ENCODE measurements around the gene SLC2A13. TPM values are rescaled to one million over a fixed set of nuclear protein-coding genes. Genes with fewer than 3 reads are reported as not detected.

Gene SLC2A13
- total RNA-seq, 4 donors from 2014 or later, result 9.1 to 63.4 (median 33.1) TPM

GRCh38 chr12:39868328-39868725 lies 237.6 kb downstream of the SLC2A13 start:
- Histone ChIP-seq H3K36me3 (no peaks in the 10 kb centered on the region), H3K4me1 (no peaks in the 10 kb centered on the region), H3K4me3 (no peak overlapping the region), H3K27ac (no peak overlapping the region), H3K9me3 (no peaks in the 10 kb centered on the region), H3K27me3 (no peaks in the 10 kb centered on the region)
- no peak for TF ChIP-seq CTCF (IDR thresholded peaks at IDR 0.05)
- no peak for TF ChIP-seq POLR2A (IDR thresholded peaks at IDR 0.05)
- DNase-seq, result no peak

- DNase-seq, result no peak
- Histone ChIP-seq H3K27me3 (no peaks in the 10 kb centered on the region), H3K4me1 (no peaks in the 10 kb centered on the region), H3K36me3 (peaks cover 0 to 3% (median 0%) of the 10 kb centered on the region in 3 donors), H3K9me3 (no peaks in the 10 kb centered on the region), H3K4me3 (no peak overlapping the region), H3K27ac (no peak overlapping the region)
- TF ChIP-seq POLR2A (IDR thresholded peaks at IDR 0.05), result no peak
- TF ChIP-seq CTCF (IDR thresholded peaks at IDR 0.05), result no peak
These were observed 238.1 kb downstream of the SLC2A13 start for GRCh38 chr12:39867631-39868327.

- TF ChIP-seq POLR2A (IDR thresholded peaks at IDR 0.05) (no peak), CTCF (IDR thresholded peaks at IDR 0.05) (no peak)
- peaks cover 0 to 4% (median 0%) of the 10 kb centered on the region in 3 donors for H3K36me3 ChIP-seq
- no peak for DNase-seq
These were observed 239.7 kb downstream of the SLC2A13 start for GRCh38 chr12:39866135-39866534.

GRCh38 chr12:39860695-39861094 lies 245.2 kb downstream of the SLC2A13 start:
- H3K9me3 ChIP-seq, result no peaks in the 10 kb centered on the region
- DNase-seq, result no peak
- TF ChIP-seq POLR2A (IDR thresholded peaks at IDR 0.05) (no peak), CTCF (IDR thresholded peaks at IDR 0.05) (no peak)
- no peak overlapping the region for H3K27ac ChIP-seq
- H3K36me3 ChIP-seq, result peaks cover 0 to 4% (median 0%) of the 10 kb centered on the region in 3 donors
- no peaks in the 10 kb centered on the region for H3K4me1 ChIP-seq
- H3K4me3 ChIP-seq, result no peak overlapping the region
- no peaks in the 10 kb centered on the region for H3K27me3 ChIP-seq

More at GRCh38 chr12:39866135-39866534, 239.7 kb downstream of the SLC2A13 start:
- Histone ChIP-seq H3K4me1 (no peaks in the 10 kb centered on the region), H3K9me3 (no peaks in the 10 kb centered on the region), H3K4me3 (no peak overlapping the region), H3K27ac (no peak overlapping the region), H3K27me3 (no peaks in the 10 kb centered on the region)

GRCh38 chr12:39853003-39853402 lies 252.9 kb downstream of the SLC2A13 start:
- no peak for TF ChIP-seq CTCF (IDR thresholded peaks at IDR 0.05)
- TF ChIP-seq POLR2A (IDR thresholded peaks at IDR 0.05), result no peak
- Histone ChIP-seq H3K27me3 (no peaks in the 10 kb centered on the region), H3K9me3 (no peaks in the 10 kb centered on the region), H3K36me3 (no peaks in the 10 kb centered on the region), H3K27ac (no peak overlapping the region), H3K4me3 (no peak overlapping the region), H3K4me1 (no peaks in the 10 kb centered on the region)
- no peak for DNase-seq
